GM19025 (cell line): Measurements from ENCODE around the gene GPR17.

Source experiments
- ATAC-seq: cut with Tn5 transposase; IDR thresholded peaks from one replicate; pipeline ENCODE4 v1.9.1; 2021; ENCODE audit warnings: mild to moderate bottlenecking, low read depth, moderate library complexity; ENCODE audit not compliant: unreplicated experiment

The GPR17 gene, protein sequence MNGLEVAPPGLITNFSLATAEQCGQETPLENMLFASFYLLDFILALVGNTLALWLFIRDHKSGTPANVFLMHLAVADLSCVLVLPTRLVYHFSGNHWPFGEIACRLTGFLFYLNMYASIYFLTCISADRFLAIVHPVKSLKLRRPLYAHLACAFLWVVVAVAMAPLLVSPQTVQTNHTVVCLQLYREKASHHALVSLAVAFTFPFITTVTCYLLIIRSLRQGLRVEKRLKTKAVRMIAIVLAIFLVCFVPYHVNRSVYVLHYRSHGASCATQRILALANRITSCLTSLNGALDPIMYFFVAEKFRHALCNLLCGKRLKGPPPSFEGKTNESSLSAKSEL

GRCh38 chr2:127645395-127646291, at the start of gene GPR17:
TSS of gene GPR17 (plus strand) at chr2:127646153. CDS start at chr2:127650736, 4,583 bp downstream.
- no peak for ATAC-seq

DNA sequence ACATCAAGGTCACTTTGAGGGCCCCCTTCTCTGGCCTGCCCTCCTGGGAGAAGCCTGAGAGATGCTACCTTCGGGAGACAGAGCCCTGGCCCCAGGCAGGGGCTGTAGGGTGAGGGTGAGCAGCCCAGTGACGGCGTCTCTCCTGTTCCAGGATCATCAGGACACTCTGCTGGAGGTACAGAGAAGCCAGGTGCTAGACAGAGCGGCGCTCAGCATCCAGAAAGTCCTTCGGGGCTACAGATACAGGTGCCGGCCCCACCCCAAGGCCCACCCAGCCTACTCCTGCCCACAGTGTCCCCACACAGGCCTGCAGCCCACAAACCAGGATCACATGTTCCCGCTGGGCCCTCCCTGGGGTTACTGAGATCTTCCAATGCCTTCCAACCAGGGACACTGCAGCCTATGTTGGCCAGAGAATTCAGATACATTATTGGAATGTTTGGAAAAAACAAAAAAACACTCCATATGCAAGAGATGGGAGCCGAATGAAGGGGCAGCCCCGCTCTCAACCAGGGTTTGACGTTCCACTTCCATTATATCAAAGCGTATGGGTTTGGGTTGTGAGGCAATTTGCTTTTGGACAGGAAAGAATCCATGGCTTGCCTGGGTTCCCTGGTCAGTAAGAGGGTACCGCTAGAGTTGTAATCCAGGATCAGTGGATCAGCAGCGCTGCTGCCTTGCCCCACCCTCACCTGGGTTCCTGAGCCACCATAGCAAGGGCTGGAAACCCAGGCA, 49.5 kb upstream of the GPR17 start:
- no peak for ATAC-seq

GRCh38 chr2:127597046-127597983, 48.6 kb upstream of the GPR17 start:
- no peak for ATAC-seq

GRCh38 chr2:127597984-127598380, 48.0 kb upstream of the GPR17 start:
- no peak for ATAC-seq

DNA sequence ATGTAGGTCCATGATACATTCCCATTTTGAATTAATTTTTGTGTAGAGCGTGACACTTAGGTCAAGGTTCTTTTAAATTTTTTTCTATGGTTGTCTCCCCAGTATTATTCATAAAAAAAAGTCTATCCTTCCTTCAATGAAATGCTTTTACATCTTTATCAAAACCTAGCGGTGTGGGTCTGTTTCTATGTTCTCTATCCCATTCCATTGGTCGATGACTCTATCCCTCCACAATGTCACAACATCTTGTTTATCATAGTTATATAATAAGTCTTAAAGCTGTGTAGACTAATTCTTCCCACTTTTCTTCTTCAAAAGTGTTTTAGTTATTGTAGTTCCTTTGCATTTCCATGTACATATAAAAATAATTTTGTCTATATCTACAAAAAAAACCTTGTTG, 47.2 kb upstream of the GPR17 start:
- ATAC-seq = no peak

- no peak for ATAC-seq
Observed at GRCh38 chr2:127599211-127599610, 46.7 kb upstream of the GPR17 start.

GRCh38 chr2:127604986-127605385, 41.0 kb upstream of the GPR17 start:
- ATAC-seq = no peak

GRCh38 chr2:127605691-127606263, 40.2 kb upstream of the GPR17 start:
- no peak for ATAC-seq

DNA sequence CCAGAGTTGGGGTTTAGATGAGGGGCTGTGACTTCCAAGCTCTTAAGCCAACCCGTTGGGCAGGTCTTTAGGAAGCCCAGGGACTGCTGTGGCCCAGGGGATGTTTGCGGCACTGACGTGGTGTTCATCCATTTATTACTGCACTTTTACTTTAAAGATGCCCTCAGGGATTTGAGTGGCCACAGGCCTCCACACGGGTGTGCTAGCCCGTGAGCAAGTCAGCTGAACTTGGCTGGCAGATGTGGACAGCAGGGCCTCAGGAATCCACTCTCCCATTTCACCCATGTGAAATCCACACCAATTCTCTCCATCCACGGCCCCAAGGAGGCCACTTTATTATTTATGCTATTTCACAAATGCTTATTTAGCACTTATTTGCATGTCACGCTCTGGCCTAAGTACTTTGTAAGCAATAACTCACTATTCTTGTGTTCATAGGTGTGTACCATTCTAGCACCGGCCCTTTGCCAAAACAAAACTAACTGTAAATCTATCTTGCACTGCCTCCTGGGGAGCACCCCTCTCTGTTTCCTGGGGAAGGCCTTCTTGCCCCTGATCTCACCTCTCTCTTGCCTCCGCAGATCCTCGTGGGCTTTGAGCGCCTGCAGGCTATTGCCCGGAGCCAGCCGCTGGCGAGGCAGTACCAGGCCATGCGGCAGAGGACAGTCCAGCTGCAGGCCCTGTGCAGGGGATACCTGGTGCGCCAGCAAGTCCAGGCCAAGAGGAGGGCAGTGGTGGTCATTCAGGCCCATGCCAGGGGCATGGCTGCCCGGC, 39.1 kb upstream of the GPR17 start:
- no peak for ATAC-seq

GRCh38 chr2:127607399-127607908, 38.5 kb upstream of the GPR17 start:
- no peak for ATAC-seq

- ATAC-seq = no peak
Observed at GRCh38 chr2:127608061-127609030, 37.6 kb upstream of the GPR17 start.

DNA sequence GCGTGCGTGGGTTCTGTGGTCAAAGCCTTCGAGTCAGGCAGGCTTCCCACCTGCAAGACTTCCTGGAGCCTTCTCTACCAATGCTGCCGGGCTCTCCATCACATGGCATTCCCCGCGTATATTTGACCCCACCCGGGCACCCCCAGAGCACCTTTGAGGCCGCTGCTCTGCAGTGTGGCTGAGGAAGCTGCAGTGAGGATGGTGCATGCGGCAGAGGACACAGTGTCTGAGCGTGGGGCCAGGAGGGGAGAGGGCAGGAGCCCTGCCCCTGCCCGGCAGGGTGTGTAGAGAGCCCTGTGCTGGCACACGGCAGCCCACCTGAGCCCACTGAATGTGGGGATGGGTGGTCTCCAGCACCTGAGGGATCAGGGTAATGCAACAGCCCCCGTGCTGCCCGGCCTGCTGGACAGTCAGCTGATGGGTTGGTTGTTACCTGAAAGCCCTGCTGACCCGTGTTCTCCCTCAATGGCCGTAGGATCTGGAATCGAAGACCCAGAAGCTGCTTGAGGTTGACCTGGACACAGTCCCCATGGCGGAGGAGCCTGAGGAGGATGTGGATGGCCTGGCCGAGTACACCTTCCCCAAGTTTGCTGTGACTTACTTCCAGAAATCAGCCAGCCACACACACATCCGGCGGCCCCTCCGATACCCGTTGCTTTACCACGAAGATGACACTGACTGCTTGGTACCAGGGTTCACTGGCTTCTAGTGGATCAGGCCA, 36.8 kb upstream of the GPR17 start:
- no peak for ATAC-seq

DNA sequence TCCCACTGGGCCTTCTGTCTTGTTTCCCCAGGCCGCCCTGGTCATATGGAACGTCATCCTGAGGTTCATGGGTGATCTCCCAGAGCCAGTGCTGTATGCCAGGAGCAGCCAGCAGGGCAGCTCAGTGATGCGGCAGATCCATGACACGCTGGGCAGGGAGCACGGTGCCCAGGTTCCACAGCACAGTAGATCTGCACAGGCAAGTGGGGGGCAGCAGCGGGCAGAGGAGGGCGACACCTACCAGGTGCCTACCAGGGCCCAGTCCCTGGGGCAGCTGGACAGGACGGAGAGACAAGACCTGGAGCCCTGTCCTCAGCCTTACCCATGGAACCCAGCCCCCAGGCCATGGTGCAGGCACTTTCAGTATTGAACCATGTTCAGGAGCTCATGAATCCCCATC, 36.1 kb upstream of the GPR17 start:
- no peak for ATAC-seq

DNA sequence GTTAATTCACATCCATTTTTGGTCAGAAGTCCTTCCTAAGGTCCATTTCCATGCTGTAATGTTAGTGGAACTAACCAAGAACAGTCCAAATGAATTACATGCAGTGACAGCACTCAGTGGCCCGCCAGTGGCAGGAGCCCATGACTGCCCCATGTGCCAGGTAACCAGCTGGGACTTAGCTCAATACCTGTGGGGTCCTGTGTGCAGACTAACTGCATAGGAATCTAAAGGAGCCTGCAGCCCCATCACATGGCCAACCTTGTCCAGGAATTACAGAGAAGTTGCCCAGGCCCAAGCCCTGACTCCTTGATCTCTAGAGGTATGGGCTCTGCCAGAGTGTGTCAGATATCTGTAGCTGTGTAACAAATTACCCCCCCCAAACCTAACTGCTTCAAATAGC, 35.4 kb upstream of the GPR17 start:
- ATAC-seq = no peak

DNA sequence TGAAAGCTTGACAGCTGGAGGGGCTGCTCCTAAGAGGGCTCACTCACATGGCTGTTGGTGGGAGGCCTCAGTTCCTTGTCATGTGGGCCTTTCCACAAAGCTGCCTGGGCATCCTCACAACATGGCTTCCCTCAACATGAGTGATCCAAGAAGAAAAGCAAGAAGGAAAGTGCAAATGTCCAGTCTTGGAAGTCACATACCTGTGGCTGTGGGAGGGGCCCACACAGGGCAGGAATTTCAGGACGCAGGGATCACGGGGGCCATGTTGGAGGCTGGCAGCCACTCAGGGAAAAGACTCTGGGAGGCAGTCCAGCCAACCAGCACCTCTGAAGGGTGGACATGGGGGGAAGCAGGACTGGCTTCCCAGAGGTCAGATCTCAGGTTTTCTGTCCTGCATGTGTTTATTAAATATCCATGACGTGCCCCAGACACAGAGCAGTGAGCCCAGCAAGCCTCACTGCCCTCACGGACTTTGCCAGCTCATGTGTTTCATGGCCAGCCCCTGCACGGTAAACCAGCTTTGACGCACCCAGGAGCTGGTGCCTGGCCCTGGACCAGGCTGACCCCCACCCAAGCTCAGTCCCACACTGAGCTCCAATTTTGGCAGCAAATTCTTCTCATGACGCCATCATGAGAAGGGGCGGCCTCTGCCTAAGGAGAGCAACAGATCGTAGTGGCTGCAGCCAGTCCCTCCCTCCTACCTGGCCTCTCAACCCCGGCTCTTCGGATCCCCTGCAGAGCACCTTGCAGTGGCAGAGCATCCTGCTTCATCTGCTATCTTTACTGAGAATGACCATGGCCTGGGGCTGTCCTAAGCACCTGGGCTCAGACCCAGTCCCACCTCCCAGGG, 34.7 kb upstream of the GPR17 start:
- ATAC-seq = no peak
